ENCODE data around the gene FBN3.

DNA sequence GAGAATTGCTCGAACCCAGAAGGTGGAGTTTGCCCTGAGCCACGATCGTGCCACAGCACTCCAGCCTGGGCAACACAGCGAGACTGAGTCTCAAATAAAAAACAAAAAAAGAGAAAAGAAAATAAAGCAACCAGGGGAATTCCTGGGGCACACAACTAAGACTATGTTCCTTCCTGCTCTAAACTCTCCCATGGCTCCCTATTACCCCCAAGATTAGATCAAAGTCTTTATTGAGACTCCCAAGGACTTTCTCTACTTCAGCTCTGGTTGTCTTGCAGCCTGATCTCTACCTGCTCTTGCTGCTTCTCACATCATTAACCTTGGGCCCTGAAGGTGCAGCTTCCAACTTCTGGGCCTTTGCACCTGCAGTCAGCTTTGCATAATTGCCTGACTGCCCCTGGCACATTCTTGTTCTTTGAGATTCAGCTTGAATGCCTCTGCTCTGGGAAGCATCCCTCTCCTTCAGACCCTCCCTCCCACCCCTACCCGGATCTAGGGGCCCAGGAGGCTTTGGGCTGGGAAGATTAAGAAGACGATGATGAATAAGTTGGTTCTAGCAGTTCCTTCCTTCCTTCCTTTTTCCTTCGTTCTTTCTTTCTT, 42.9 kb upstream of the FBN3 start:
- TF ChIP-seq, protein P1, sequence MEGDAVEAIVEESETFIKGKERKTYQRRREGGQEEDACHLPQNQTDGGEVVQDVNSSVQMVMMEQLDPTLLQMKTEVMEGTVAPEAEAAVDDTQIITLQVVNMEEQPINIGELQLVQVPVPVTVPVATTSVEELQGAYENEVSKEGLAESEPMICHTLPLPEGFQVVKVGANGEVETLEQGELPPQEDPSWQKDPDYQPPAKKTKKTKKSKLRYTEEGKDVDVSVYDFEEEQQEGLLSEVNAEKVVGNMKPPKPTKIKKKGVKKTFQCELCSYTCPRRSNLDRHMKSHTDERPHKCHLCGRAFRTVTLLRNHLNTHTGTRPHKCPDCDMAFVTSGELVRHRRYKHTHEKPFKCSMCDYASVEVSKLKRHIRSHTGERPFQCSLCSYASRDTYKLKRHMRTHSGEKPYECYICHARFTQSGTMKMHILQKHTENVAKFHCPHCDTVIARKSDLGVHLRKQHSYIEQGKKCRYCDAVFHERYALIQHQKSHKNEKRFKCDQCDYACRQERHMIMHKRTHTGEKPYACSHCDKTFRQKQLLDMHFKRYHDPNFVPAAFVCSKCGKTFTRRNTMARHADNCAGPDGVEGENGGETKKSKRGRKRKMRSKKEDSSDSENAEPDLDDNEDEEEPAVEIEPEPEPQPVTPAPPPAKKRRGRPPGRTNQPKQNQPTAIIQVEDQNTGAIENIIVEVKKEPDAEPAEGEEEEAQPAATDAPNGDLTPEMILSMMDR (conservative IDR thresholded peaks at IDR 0.05 in 1 of 2, IDR thresholded peaks at IDR 0.05 in 1 of 2; ENCODE audit: extremely low read depth in 1 of 2, insufficient read depth in 1 of 2, low read depth in 1 of 2, low read length in 2 of 2): no peak
- TF ChIP-seq EZH2 (IDR thresholded peaks at IDR 0.05; ENCODE audit: borderline replicate concordance, low read length): no peak

All from mammary epithelial cell (primary cell).